Measurements from ENCODE around the gene ZNF750.
A peak's percentile ranks its signal among the peaks of the same experiment; 100 is the strongest.

The ZNF750 gene

DNA sequence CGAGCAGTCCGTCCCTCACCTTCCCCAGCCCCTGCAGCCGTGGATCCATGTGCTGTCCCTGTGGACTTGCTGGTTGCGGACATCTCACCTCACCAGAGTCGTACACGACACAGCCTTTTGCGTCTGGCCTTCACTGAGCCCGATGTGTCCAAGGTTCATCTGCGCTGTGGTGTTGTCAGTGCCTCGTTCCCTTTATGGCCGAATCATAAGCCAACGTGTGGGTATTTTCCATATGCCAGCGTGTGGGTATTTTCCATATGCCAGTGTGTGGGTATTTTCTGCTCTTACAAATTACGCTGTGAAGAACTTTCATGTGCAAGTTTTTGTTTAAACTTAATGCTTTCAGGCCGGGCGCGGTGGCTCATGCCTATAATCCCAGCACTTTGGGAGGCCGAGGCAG is 56.3 kb downstream of the ZNF750 start:
- Histone ChIP-seq H3K4me3 (ENCODE audit: low read length) (no peak overlapping the region), H3K27ac (ENCODE audit: low read depth, low read length) (no peak overlapping the region), H3K36me3 (ENCODE audit: control insufficient read depth, insufficient read depth, low read length) (peaks cover 3% of the 10 kb centered on the region), H3K27me3 (ENCODE audit: control insufficient read depth, insufficient read depth, low read length) (no peaks in the 10 kb centered on the region), H3K4me1 (ENCODE audit: control insufficient read depth, insufficient read depth, low read length) (no peaks in the 10 kb centered on the region), H3K9ac (ENCODE audit: low read length) (no peak overlapping the region)

DNA sequence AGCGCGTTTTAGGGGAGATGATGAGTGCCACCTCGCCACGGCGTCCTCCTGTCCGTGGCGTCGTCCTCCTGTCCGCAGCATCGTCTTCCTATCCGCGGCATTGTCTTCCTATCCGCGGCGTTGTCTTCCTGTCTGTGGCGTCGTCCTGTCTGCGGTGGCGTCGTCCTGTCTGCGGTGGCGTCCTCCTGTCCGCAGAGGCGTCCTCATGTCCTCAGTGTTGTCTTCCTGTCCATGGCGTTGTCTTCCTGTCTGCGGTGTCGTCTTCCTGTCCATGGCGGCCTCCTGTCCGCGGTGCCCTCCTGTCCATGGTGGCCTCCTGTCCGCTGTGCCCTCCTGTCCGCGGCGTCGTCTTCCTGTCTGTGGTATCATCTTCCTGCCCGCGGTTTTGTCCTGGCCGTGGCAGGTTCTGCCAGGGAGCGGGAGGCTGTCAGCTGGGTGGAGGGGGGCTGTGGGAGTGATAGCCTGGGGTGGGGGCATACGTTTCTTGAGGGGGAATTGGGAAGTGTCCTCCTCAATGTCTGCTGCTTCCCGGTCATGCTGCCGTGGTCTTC is 57.1 kb downstream of the ZNF750 start:
- no peaks in the 10 kb centered on the region for H3K4me1 ChIP-seq (ENCODE audit: control insufficient read depth, insufficient read depth, low read length)
- no peak overlapping the region for H3K27ac ChIP-seq (ENCODE audit: low read depth, low read length)
- H3K4me3 ChIP-seq (ENCODE audit: low read length): peak overlapping the region; percentile 9
- H3K36me3 ChIP-seq (ENCODE audit: control insufficient read depth, insufficient read depth, low read length): peaks cover 3% of the 10 kb centered on the region
- no peaks in the 10 kb centered on the region for H3K27me3 ChIP-seq (ENCODE audit: control insufficient read depth, insufficient read depth, low read length)
- no peak overlapping the region for H3K9ac ChIP-seq (ENCODE audit: low read length)

- Histone ChIP-seq H3K9ac (ENCODE audit: low read length) (no peak overlapping the region), H3K36me3 (ENCODE audit: control insufficient read depth, insufficient read depth, low read length) (peaks cover 3% of the 10 kb centered on the region), H3K27ac (ENCODE audit: low read depth, low read length) (no peak overlapping the region), H3K4me1 (ENCODE audit: control insufficient read depth, insufficient read depth, low read length) (no peaks in the 10 kb centered on the region), H3K4me3 (ENCODE audit: low read length) (no peak overlapping the region), H3K27me3 (ENCODE audit: control insufficient read depth, insufficient read depth, low read length) (no peaks in the 10 kb centered on the region)
These were observed 57.9 kb downstream of the ZNF750 start for GRCh38 chr17:82781894-82782274.

- H3K27me3 ChIP-seq (ENCODE audit: control insufficient read depth, insufficient read depth, low read length): no peaks in the 10 kb centered on the region
- peaks cover 6% of the 10 kb centered on the region for H3K36me3 ChIP-seq (ENCODE audit: control insufficient read depth, insufficient read depth, low read length)
- no peaks in the 10 kb centered on the region for H3K4me1 ChIP-seq (ENCODE audit: control insufficient read depth, insufficient read depth, low read length)
- H3K4me3 ChIP-seq (ENCODE audit: low read length): no peak overlapping the region
- H3K9ac ChIP-seq (ENCODE audit: low read length): no peak overlapping the region
- H3K27ac ChIP-seq (ENCODE audit: low read depth, low read length): no peak overlapping the region
These were observed 58.6 kb downstream of the ZNF750 start for GRCh38 chr17:82780971-82781893.

DNA sequence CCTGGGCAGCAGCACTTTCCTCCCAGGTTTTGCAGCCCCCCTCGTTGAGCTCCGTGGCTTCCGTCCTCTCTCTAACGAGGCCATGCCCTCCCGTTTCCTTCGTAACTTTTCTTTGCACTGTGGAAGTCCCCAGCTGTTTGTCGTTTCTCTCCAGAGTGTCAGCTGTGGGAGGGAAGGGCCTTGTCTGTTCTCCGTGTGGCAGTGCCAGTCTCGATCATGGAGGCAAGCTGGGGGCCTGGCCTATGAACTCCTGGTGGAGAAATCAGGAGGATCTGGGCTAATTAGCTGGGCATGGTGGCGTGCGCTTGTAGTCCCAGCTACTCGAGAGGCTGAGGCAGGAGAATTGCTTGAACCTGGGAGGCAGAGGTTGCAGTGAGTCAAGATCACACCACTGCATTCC is 59.6 kb downstream of the ZNF750 start:
- Histone ChIP-seq H3K27me3 (ENCODE audit: control insufficient read depth, insufficient read depth, low read length) (no peaks in the 10 kb centered on the region), H3K36me3 (ENCODE audit: control insufficient read depth, insufficient read depth, low read length) (peaks cover 6% of the 10 kb centered on the region), H3K4me1 (ENCODE audit: control insufficient read depth, insufficient read depth, low read length) (no peaks in the 10 kb centered on the region), H3K4me3 (ENCODE audit: low read length) (no peak overlapping the region), H3K9ac (ENCODE audit: low read length) (no peak overlapping the region), H3K27ac (ENCODE audit: low read depth, low read length) (no peak overlapping the region)

DNA sequence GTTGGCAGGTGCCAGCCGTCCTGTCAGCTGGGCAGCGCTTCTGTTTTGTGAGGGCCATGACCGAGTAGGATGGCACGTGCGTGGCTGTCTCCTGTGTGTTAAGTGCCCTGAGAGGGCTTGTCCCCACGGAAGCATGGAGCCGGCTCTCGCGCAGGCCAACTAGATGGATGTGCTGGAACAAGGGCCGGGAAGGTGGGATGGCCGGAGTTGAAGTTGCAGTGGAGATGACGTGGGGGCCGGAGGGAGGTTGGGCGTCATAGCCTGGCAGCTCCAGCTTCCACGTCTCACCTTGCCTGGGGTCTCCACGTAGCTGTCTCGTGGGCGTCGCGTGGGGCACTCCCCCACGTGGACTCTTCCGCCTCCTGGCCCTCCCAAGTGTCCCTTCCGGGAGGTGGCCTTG is 60.3 kb downstream of the ZNF750 start:
- no peak overlapping the region for H3K27ac ChIP-seq (ENCODE audit: low read depth, low read length)
- no peak overlapping the region for H3K4me3 ChIP-seq (ENCODE audit: low read length)
- no peaks in the 10 kb centered on the region for H3K4me1 ChIP-seq (ENCODE audit: control insufficient read depth, insufficient read depth, low read length)
- H3K36me3 ChIP-seq (ENCODE audit: control insufficient read depth, insufficient read depth, low read length): peaks cover 6% of the 10 kb centered on the region
- no peak overlapping the region for H3K9ac ChIP-seq (ENCODE audit: low read length)
- no peaks in the 10 kb centered on the region for H3K27me3 ChIP-seq (ENCODE audit: control insufficient read depth, insufficient read depth, low read length)

All from rectal smooth muscle tissue (tissue), 1 donor.